GM21825 (cell line): Measurements from ENCODE around the gene ZNRF1.
"Not testable (repeated sequence)": the region's sequence is repeated elsewhere in the genome, so short reads cannot be mapped to it uniquely, and the experiment has no call there.

Source experiments
- ATAC-seq: cut with Tn5 transposase; IDR thresholded peaks from one replicate; pipeline ENCODE4 v1.9.1; 2021; ENCODE audit warnings: mild to moderate bottlenecking, moderate library complexity; ENCODE audit not compliant: unreplicated experiment

The ZNRF1 gene

GRCh38 chr16:75074920-75075687, 76.3 kb downstream of the ZNRF1 start:
- ATAC-seq = peak; percentile 92

- peak; percentile 11 for ATAC-seq
Measured at GRCh38 chr16:75075688-75076268, 77.0 kb downstream of the ZNRF1 start.

- ATAC-seq = no peak
Measured at GRCh38 chr16:75078886-75079285, 80.1 kb downstream of the ZNRF1 start.

- ATAC-seq = no peak
Measured at GRCh38 chr16:75079346-75079926, 80.6 kb downstream of the ZNRF1 start.

GRCh38 chr16:75080205-75081029, 81.6 kb downstream of the ZNRF1 start:
- no peak for ATAC-seq

- ATAC-seq = no peak
Measured at GRCh38 chr16:75081179-75081859, 82.5 kb downstream of the ZNRF1 start.

GRCh38 chr16:75083813-75084212, 85.0 kb downstream of the ZNRF1 start:
- ATAC-seq = no peak

GRCh38 chr16:75085556-75085955, 86.7 kb downstream of the ZNRF1 start:
- no peak for ATAC-seq

GRCh38 chr16:75086281-75086680, 87.5 kb downstream of the ZNRF1 start:
- ATAC-seq = no peak

GRCh38 chr16:75086688-75087374, 88.0 kb downstream of the ZNRF1 start:
- ATAC-seq = no peak

- no peak for ATAC-seq
Measured at GRCh38 chr16:75087375-75087979, 88.7 kb downstream of the ZNRF1 start.

- ATAC-seq = no peak
Measured at GRCh38 chr16:75088216-75088615, 89.4 kb downstream of the ZNRF1 start.

- no peak for ATAC-seq
Measured at GRCh38 chr16:75088934-75089333, 90.1 kb downstream of the ZNRF1 start.

GRCh38 chr16:75089486-75090202, 90.8 kb downstream of the ZNRF1 start:
- no peak for ATAC-seq

- not testable (repeated sequence) for ATAC-seq
Measured at GRCh38 chr16:75090899-75091298, 92.1 kb downstream of the ZNRF1 start.

- not testable (repeated sequence) for ATAC-seq
Measured at GRCh38 chr16:75091619-75092018, 92.8 kb downstream of the ZNRF1 start.

- ATAC-seq = no peak
Measured at GRCh38 chr16:75092777-75093176, 94.0 kb downstream of the ZNRF1 start.

GRCh38 chr16:75093598-75094540, 95.0 kb downstream of the ZNRF1 start:
- no peak for ATAC-seq
